ENCODE data around the gene SLC22A2. TPM values are rescaled to one million over a fixed set of nuclear protein-coding genes. Genes with fewer than 3 reads are reported as not detected.

Gene SLC22A2
- total and polyA plus RNA-seq, 4 experiments from 2014 or later, result not detected

DNA sequence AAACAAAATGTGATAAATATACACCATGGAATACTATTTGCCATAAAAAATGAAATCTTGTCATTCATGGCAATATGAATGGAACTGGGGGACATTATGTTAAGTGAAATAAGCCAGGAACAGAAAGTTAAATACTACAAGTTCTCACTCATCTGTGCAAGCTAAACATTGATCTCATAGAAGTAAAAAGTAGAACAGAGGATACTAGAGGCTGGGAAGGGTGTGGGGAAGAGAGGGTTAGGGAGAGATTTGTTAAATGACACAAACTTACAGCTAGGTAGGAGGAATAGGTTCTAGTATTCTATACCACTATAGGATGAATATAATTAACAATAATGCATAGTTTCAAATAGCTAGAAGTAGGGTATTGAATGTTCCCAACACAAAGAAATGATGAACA is 61.0 kb downstream of the SLC22A2 start:
- no peak overlapping the region for H3K4me3 ChIP-seq (ENCODE audit: low read length in 2 of 2)
- H3K36me3 Mint-ChIP-seq, result peaks cover 4 to 6% of the 10 kb centered on the region in 2 donors
- CTCF ChIA-PET (ENCODE audit: partially characterized antibody), result no interaction called here
- no peaks in the 10 kb centered on the region for H3K36me3 ChIP-seq (ENCODE audit: insufficient read depth, low read length)
- DNase-seq, result no peak
- H3K9me3 Mint-ChIP-seq, result peaks cover 0 to 47% (median 35%) of the 10 kb centered on the region in 8 donors
- no peak overlapping the region for H3K27ac Mint-ChIP-seq
- H3K4me1 Mint-ChIP-seq, result no peaks in the 10 kb centered on the region
- no peak overlapping the region for H3K27ac ChIP-seq (ENCODE audit: low read depth, low read length)
- H3K27me3 ChIP-seq (ENCODE audit: insufficient read depth, low read length), result no peaks in the 10 kb centered on the region
- H3K4me3 Mint-ChIP-seq, result no peak overlapping the region
- no peaks in the 10 kb centered on the region for H3K4me1 ChIP-seq (ENCODE audit: insufficient read depth, low read length)
- peaks cover 0 to 9% of the 10 kb centered on the region in 2 donors for H3K9me3 ChIP-seq (ENCODE audit: control insufficient read depth in 1 of 2, low read length in 2 of 2)
- peaks cover 7 to 9% of the 10 kb centered on the region in 2 donors for H3K27me3 Mint-ChIP-seq
- POLR2A ChIA-PET (ENCODE audit: partially characterized antibody), result no interaction called here
- intact Hi-C loops (cut with micrococcal nuclease), result no loop called here

DNA sequence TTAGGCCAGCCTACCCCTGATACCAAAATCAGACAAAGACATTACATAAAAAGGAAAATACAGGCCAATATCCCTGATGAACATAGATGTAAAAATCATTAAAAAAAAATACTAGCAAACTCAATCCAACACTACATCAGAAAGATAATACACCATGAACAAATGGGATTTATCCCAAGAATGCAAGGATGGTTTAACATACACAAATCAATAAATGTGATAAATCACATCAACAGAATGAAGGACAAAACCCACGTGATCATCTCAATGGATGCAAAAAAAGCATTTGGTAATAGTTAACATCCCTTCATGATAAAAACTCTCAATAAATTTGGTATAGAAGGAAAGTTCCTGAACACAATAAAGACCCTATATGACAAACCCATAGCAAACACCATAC is 63.8 kb downstream of the SLC22A2 start:
- CTCF ChIA-PET (ENCODE audit: partially characterized antibody), result no interaction called here
- Histone ChIP-seq H3K27ac (ENCODE audit: low read depth, low read length) (no peak overlapping the region), H3K27me3 (ENCODE audit: insufficient read depth, low read length) (no peaks in the 10 kb centered on the region), H3K9me3 (ENCODE audit: control insufficient read depth in 1 of 2, low read length in 2 of 2) (peaks cover 0 to 17% of the 10 kb centered on the region in 2 donors), H3K4me1 (ENCODE audit: insufficient read depth, low read length) (no peaks in the 10 kb centered on the region), H3K36me3 (ENCODE audit: insufficient read depth, low read length) (no peaks in the 10 kb centered on the region), H3K4me3 (ENCODE audit: low read length in 2 of 2) (no peak overlapping the region)
- intact Hi-C loops (cut with micrococcal nuclease), result no loop called here
- no peaks in the 10 kb centered on the region for H3K4me1 Mint-ChIP-seq
- peaks cover 4 to 71% (median 49%) of the 10 kb centered on the region in 8 donors for H3K9me3 Mint-ChIP-seq
- H3K36me3 Mint-ChIP-seq, result peaks cover 6 to 9% of the 10 kb centered on the region in 2 donors
- H3K27ac Mint-ChIP-seq, result no peak overlapping the region
- POLR2A ChIA-PET (ENCODE audit: partially characterized antibody), result no interaction called here
- peaks cover 5 to 11% of the 10 kb centered on the region in 2 donors for H3K27me3 Mint-ChIP-seq
- H3K4me3 Mint-ChIP-seq, result no peak overlapping the region
- no peak for DNase-seq

DNA sequence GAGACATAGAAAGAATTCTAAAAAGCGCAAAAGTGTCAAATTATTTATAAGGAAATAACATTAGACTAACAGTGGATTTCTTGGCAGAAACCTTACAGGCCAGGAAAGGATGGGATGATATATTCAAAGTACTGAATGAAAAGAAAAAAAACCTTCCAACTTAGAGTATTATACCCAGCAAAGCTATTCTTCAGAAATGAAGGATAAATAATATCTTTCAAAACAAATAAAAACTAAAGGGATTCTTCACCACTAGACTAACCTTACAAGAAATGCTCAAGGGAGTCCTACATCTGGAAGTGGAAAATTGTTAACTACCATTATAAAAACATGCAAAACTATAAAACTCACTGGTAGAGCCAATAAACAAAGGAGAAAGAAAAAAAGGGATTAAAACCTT is 65.8 kb downstream of the SLC22A2 start:
- H3K9me3 Mint-ChIP-seq, result peaks cover 4 to 71% (median 49%) of the 10 kb centered on the region in 8 donors
- H3K4me3 Mint-ChIP-seq, result no peak overlapping the region

DNA sequence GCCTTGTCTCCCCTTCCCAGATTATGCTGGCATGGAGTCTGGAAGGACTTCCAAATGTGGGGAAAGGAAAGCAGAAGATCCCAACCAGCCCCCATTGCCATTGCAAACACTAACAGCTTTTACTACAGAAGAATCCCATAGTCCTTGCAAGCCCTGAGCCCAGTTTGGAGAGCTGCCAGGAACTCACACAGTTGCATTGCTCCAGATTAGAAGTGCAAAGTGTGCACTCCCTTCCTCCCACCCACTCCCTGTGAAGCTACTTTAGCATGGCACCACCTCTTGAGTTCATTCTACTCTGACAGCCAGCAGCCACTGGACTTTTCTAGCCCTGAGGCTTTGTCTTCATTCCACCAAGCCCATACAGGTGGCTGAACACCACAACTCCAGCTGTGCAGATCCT is 67.6 kb downstream of the SLC22A2 start:
- no peaks in the 10 kb centered on the region for H3K4me1 Mint-ChIP-seq
- Histone ChIP-seq H3K27me3 (ENCODE audit: insufficient read depth, low read length) (no peaks in the 10 kb centered on the region), H3K4me1 (ENCODE audit: insufficient read depth, low read length) (no peaks in the 10 kb centered on the region), H3K9me3 (ENCODE audit: control insufficient read depth in 1 of 2, low read length in 2 of 2) (peaks cover 0 to 17% of the 10 kb centered on the region in 2 donors), H3K27ac (ENCODE audit: low read depth, low read length) (no peak overlapping the region), H3K36me3 (ENCODE audit: insufficient read depth, low read length) (no peaks in the 10 kb centered on the region), H3K4me3 (ENCODE audit: low read length in 2 of 2) (no peak overlapping the region)
- peaks cover 4 to 65% (median 45%) of the 10 kb centered on the region in 8 donors for H3K9me3 Mint-ChIP-seq
- peaks cover 6 to 9% of the 10 kb centered on the region in 2 donors for H3K36me3 Mint-ChIP-seq
- H3K4me3 Mint-ChIP-seq, result no peak overlapping the region
- H3K27ac Mint-ChIP-seq, result no peak overlapping the region
- CTCF ChIA-PET (ENCODE audit: partially characterized antibody), result no interaction called here
- POLR2A ChIA-PET (ENCODE audit: partially characterized antibody), result no interaction called here
- H3K27me3 Mint-ChIP-seq, result peaks cover 9 to 10% of the 10 kb centered on the region in 2 donors
- DNase-seq, result no peak
- intact Hi-C loops (cut with micrococcal nuclease), result no loop called here

More for the DNA sequence above, 65.8 kb downstream of the SLC22A2 start:
- Histone ChIP-seq H3K36me3 (ENCODE audit: insufficient read depth, low read length) (no peaks in the 10 kb centered on the region), H3K4me1 (ENCODE audit: insufficient read depth, low read length) (no peaks in the 10 kb centered on the region), H3K9me3 (ENCODE audit: control insufficient read depth in 1 of 2, low read length in 2 of 2) (peaks cover 0 to 17% of the 10 kb centered on the region in 2 donors), H3K4me3 (ENCODE audit: low read length in 2 of 2) (no peak overlapping the region), H3K27ac (ENCODE audit: low read depth, low read length) (no peak overlapping the region), H3K27me3 (ENCODE audit: insufficient read depth, low read length) (no peaks in the 10 kb centered on the region)
- H3K27ac Mint-ChIP-seq, result no peak overlapping the region
- no peaks in the 10 kb centered on the region for H3K4me1 Mint-ChIP-seq
- H3K36me3 Mint-ChIP-seq, result peaks cover 6 to 9% of the 10 kb centered on the region in 2 donors
- ChIA-PET POLR2A (ENCODE audit: partially characterized antibody) (no interaction called here), CTCF (ENCODE audit: partially characterized antibody) (no interaction called here)
- H3K27me3 Mint-ChIP-seq, result peaks cover 10 to 14% of the 10 kb centered on the region in 2 donors
- DNase-seq, result no peak
- intact Hi-C loops (cut with micrococcal nuclease), result no loop called here

DNA sequence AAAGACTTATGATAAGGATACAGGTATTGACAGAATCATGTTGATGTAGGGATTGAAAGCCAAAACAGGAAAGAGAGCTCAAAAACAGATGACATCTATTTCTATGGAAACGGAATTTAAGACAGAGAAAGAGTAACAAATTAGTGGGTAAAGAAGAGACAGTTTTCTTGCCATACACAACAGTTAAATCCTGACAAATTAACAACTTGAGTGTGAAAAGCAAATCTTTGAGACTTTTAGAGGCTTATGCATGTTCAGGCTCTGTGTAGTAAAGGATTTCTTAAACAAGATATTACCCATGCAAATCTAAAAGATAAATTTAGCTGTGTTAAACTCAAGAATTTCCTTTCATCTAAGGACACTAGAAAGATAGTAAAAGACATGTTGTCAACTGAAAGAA is 68.5 kb downstream of the SLC22A2 start:
- H3K4me3 ChIP-seq (ENCODE audit: low read length in 2 of 2), result no peak overlapping the region
- H3K27ac Mint-ChIP-seq, result no peak overlapping the region
- no peak overlapping the region for H3K4me3 Mint-ChIP-seq
- H3K27ac ChIP-seq (ENCODE audit: low read depth, low read length), result no peak overlapping the region
- H3K36me3 ChIP-seq (ENCODE audit: insufficient read depth, low read length), result no peaks in the 10 kb centered on the region
- intact Hi-C loops (cut with micrococcal nuclease), result no loop called here
- no peaks in the 10 kb centered on the region for H3K27me3 ChIP-seq (ENCODE audit: insufficient read depth, low read length)
- ChIA-PET CTCF (ENCODE audit: partially characterized antibody) (no interaction called here), POLR2A (ENCODE audit: partially characterized antibody) (no interaction called here)
- DNase-seq, result no peak
- H3K4me1 Mint-ChIP-seq, result no peaks in the 10 kb centered on the region
- peaks cover 9 to 10% of the 10 kb centered on the region in 2 donors for H3K27me3 Mint-ChIP-seq
- no peaks in the 10 kb centered on the region for H3K4me1 ChIP-seq (ENCODE audit: insufficient read depth, low read length)
- peaks cover 6 to 9% of the 10 kb centered on the region in 2 donors for H3K36me3 Mint-ChIP-seq
- peaks cover 0 to 17% of the 10 kb centered on the region in 2 donors for H3K9me3 ChIP-seq (ENCODE audit: control insufficient read depth in 1 of 2, low read length in 2 of 2)
- H3K9me3 Mint-ChIP-seq, result peaks cover 4 to 56% (median 41%) of the 10 kb centered on the region in 8 donors

DNA sequence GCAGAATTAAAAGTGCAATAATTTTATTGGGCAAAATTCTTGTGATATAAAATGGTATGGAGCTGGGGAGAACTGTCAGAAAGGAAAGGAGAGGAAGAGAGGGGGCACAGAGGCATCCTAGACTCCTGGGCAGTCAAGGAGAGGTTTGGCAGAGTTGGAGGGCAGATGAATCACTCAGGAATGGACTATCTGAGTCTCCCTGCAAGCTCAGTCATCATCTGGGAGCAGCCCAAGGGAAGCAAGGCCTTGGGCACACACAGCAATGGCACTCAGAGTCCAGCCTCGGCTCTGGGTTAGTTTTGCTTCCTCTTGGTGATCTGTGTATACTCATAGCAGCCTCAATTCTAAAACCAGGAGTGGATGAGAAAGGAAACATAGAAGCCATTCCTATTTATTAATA is 69.8 kb downstream of the SLC22A2 start:
- Histone ChIP-seq H3K27me3 (ENCODE audit: insufficient read depth, low read length) (no peaks in the 10 kb centered on the region), H3K9me3 (ENCODE audit: control insufficient read depth in 1 of 2, low read length in 2 of 2) (peaks cover 0 to 11% of the 10 kb centered on the region in 2 donors), H3K4me1 (ENCODE audit: insufficient read depth, low read length) (no peaks in the 10 kb centered on the region), H3K27ac (ENCODE audit: low read depth, low read length) (no peak overlapping the region), H3K36me3 (ENCODE audit: insufficient read depth, low read length) (no peaks in the 10 kb centered on the region), H3K4me3 (ENCODE audit: low read length in 2 of 2) (no peak overlapping the region)
- Mint-ChIP-seq H3K36me3 (peaks cover 0 to 6% of the 10 kb centered on the region in 2 donors), H3K4me3 (no peak overlapping the region), H3K4me1 (no peaks in the 10 kb centered on the region), H3K9me3 (peaks cover 4 to 43% (median 29%) of the 10 kb centered on the region in 8 donors), H3K27ac (no peak overlapping the region), H3K27me3 (peaks cover 11 to 16% of the 10 kb centered on the region in 2 donors)
- ChIA-PET POLR2A (ENCODE audit: partially characterized antibody) (no interaction called here), CTCF (ENCODE audit: partially characterized antibody) (no interaction called here)
- DNase-seq, result no peak
- intact Hi-C loops (cut with micrococcal nuclease), result no loop called here

DNA sequence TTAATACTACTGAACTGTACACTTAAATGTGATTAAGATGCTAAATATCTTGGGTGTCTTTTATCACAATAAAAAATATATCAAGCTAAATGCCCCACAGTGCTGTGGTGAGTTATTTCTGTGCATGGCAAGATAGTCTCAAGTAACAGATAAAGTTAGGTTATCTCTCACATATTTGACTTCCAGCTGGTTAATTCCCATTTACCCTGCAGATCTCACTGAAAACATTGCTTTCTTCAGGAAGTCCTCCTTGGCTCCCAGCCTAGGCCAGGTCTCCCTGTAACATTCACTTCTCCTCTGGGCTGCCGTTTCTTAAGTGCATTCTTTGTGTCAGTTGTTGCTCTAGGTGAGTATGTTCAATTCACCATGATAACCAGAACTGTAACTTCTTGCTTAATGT is 77.9 kb downstream of the SLC22A2 start:
- H3K27ac ChIP-seq (ENCODE audit: low read depth, low read length), result no peak overlapping the region
- H3K9me3 ChIP-seq (ENCODE audit: control insufficient read depth in 1 of 2, low read length in 2 of 2), result no peaks in the 10 kb centered on the region
- no peak for DNase-seq
- no peaks in the 10 kb centered on the region for H3K36me3 ChIP-seq (ENCODE audit: insufficient read depth, low read length)
- H3K27me3 ChIP-seq (ENCODE audit: insufficient read depth, low read length), result no peaks in the 10 kb centered on the region
- intact Hi-C loops (cut with micrococcal nuclease), result no loop called here
- POLR2A ChIA-PET (ENCODE audit: partially characterized antibody), result no interaction called here
- Mint-ChIP-seq H3K36me3 (no peaks in the 10 kb centered on the region), H3K27me3 (peaks cover 11 to 12% of the 10 kb centered on the region in 2 donors), H3K27ac (no peak overlapping the region), H3K9me3 (peaks cover 0 to 5% (median 1%) of the 10 kb centered on the region in 8 donors), H3K4me1 (no peaks in the 10 kb centered on the region), H3K4me3 (no peak overlapping the region)
- no peaks in the 10 kb centered on the region for H3K4me1 ChIP-seq (ENCODE audit: insufficient read depth, low read length)
- CTCF ChIA-PET (ENCODE audit: partially characterized antibody), result no interaction called here
- H3K4me3 ChIP-seq (ENCODE audit: low read length in 2 of 2), result no peak overlapping the region

DNA sequence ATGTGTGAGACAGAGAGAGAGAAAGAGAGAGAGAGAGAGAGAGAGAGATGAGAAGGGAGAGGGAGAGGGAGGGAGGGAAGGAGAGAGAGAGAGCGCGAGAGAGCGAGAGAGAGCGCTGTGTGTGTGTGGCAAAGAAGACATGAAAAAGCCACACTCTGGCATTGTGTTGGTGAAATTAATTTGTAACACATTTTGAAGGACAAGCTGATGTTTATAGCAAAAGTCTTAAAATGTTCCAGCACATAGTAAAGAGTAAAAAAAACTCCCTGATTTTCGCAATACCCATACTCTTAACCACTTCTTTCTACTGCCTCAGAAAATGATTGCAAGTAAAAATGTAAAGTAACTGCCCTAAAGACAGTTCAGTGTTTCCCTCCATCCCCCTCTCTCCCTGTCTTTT is 80.3 kb downstream of the SLC22A2 start:
- H3K4me3 Mint-ChIP-seq, result no peak overlapping the region
- Histone ChIP-seq H3K27ac (ENCODE audit: low read depth, low read length) (no peak overlapping the region), H3K36me3 (ENCODE audit: insufficient read depth, low read length) (no peaks in the 10 kb centered on the region), H3K9me3 (ENCODE audit: control insufficient read depth in 1 of 2, low read length in 2 of 2) (no peaks in the 10 kb centered on the region), H3K4me1 (ENCODE audit: insufficient read depth, low read length) (no peaks in the 10 kb centered on the region), H3K27me3 (ENCODE audit: insufficient read depth, low read length) (no peaks in the 10 kb centered on the region), H3K4me3 (ENCODE audit: low read length in 2 of 2) (no peak overlapping the region)
- H3K4me1 Mint-ChIP-seq, result no peaks in the 10 kb centered on the region
- peaks cover 6 to 8% of the 10 kb centered on the region in 2 donors for H3K27me3 Mint-ChIP-seq
- H3K9me3 Mint-ChIP-seq, result peaks cover 0 to 3% (median 0%) of the 10 kb centered on the region in 8 donors
- no peak overlapping the region for H3K27ac Mint-ChIP-seq
- no peaks in the 10 kb centered on the region for H3K36me3 Mint-ChIP-seq
- intact Hi-C loops (cut with micrococcal nuclease), result no loop called here
- no peak for DNase-seq
- POLR2A ChIA-PET (ENCODE audit: partially characterized antibody), result no interaction called here
- CTCF ChIA-PET (ENCODE audit: partially characterized antibody), result no interaction called here
